Hematopoietic multipotent progenitor cell treated with erythropoietin and hydrocortisone succinate and interleukin-3 and kit ligand, for 6 days (in vitro differentiated cells): Measurements from ENCODE around the gene CCDC148.
A peak's percentile ranks its signal among the peaks of the same experiment; 100 is the strongest.

Experiments
- DNase-seq: peaks from one replicate; pipeline ENCODE4 v3.0.0-alpha.2; 2015

CCDC148 gene

GRCh38 chr2:158143703-158144360, 312.7 kb downstream of the CCDC148 start:
- peak; percentile 27 for DNase-seq

DNA sequence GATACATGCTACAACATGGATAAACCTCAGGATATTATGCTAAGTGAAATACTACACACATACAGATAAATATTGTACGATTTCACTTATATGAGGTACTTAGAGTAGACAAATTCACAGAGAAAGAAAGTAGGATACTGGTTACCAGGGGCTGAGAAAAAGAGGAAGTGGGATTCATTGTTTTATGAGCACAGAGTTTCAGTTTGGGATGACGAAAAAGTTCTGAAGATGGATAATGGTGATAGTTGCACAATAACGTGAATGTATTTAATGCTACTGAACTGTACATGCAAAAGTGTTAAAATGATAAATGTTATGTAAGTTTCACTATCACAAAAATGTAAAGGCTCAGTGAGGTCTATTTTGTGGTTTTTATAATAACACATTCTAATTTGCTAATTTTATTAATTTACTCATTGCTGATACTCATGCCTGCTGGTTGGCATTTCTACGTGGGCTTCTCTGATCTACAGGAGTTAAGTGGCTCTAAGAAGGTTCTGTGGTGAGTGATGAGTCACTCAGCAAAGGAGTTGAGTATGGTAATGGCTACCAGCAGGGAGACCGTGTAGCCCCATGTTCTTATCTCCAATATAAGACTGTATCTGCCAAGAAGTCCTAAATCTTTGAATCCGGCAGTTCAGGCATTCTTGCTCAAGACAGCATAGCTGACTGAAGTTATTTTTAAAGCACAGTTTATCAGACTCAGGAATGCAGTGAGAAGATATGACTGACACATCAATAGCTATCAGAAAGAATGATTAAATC, 313.8 kb downstream of the CCDC148 start:
- DNase-seq, result peak; percentile 73

DNA sequence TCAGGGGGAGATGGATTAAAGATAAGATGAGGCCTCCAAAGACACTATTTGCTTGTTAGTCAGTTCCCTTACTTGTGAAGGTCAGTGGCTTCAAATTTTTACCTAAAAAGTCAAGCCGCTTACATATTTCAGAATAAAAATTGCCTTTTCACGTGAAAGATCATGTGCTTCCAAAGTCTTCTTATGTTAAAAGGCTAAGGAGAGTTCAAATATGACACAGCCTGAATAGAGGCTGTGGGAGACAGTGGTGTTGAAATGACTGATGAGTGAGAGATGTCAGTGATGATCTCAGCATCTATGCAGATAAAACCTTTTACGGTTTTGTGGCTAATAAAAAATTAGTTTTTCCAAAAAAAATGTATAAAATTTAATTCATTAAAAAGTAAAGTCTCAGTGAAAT, 314.4 kb downstream of the CCDC148 start:
- DNase-seq, result peak; percentile 33

- DNase-seq, result no peak
These were observed 316.4 kb downstream of the CCDC148 start for GRCh38 chr2:158140201-158140600.

GRCh38 chr2:158138255-158138654, 318.3 kb downstream of the CCDC148 start:
- no peak for DNase-seq

- DNase-seq, result no peak
These were observed 321.5 kb downstream of the CCDC148 start for GRCh38 chr2:158135096-158135495.

GRCh38 chr2:158134655-158135054, 321.9 kb downstream of the CCDC148 start:
- DNase-seq, result peak; percentile 9

GRCh38 chr2:158134055-158134454, 322.5 kb downstream of the CCDC148 start:
- DNase-seq, result no peak

DNA sequence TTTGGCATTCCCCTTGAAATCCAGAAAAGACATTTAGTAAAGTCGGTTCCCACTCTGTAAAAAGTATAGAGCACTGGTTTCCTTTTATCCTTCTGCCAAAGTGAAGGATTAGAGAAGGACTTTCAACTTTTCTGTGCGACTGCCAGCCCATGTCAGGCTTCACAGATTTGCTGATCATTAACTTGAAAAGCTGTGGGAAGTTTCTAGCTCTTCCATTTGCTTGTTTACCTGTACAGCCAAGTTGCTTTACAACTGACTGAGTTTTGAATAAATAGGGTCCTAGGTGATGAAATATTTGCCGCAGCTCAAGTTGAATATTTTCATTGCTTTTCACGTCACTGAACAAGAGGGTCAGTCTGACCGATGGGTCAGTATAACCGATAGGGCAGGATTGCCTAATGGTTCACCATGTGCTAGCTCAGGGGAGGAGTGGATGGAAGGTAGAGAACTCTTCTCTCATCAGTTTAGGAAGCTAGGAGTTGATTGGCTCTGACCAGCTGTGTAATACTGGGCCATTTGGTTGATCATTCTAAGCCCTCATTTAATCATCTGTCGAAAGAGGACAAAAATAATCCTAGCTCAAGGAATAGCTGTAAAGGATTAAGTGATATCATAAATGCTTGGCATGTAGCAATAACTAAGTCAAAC, 324.5 kb downstream of the CCDC148 start:
- DNase-seq, result no peak

- DNase-seq, result no peak
These were observed 325.1 kb downstream of the CCDC148 start for GRCh38 chr2:158131483-158131912.

DNA sequence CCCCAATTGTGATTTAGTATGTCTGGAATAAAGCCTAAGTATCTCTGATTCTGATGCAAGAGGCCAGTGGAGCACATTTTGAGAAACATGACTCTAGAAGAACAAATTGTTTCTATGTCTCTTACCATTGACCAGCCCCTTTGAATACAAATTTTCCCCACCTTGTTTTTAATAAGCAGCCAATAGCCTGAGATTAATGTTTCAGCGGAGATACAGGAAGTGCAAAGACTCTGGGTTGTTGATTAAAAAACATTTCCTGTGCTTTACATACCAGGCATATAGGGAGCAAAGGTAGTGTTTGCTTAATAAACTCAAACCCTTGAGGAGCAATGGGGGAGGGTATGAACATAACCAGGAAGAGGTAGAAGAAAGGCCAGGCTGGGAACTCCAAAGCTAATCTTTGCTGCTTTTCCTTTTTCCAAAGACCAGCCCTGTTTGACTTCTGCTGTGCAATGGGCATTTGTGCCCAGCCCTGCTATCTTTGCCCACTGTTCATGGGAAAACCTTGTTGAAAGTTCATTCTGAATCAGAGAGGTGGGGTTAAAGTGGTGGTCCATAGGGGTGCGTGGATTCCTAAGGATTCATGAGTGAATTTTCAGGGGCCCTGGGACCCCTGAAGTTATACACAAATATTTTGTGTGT, 325.6 kb downstream of the CCDC148 start:
- no peak for DNase-seq

DNA sequence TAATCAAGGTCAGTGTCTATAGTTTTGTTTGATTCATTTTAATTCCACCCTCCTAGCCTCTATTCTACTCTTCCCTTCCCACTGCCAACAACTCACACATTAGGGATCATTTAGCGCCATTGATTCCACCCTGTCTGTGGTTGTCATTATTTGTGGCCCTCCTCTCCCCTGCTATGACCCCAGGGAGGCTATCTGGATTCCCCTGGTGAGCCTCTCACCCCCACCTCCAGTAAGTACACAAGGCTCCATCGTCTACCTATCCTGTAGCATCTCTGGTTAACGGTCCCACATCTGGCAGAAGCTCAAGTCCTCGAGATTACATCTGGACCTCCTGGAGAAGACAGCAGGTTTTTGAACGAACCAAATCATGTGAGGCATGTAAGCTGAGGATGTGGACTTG, 327.5 kb downstream of the CCDC148 start:
- no peak for DNase-seq

DNA sequence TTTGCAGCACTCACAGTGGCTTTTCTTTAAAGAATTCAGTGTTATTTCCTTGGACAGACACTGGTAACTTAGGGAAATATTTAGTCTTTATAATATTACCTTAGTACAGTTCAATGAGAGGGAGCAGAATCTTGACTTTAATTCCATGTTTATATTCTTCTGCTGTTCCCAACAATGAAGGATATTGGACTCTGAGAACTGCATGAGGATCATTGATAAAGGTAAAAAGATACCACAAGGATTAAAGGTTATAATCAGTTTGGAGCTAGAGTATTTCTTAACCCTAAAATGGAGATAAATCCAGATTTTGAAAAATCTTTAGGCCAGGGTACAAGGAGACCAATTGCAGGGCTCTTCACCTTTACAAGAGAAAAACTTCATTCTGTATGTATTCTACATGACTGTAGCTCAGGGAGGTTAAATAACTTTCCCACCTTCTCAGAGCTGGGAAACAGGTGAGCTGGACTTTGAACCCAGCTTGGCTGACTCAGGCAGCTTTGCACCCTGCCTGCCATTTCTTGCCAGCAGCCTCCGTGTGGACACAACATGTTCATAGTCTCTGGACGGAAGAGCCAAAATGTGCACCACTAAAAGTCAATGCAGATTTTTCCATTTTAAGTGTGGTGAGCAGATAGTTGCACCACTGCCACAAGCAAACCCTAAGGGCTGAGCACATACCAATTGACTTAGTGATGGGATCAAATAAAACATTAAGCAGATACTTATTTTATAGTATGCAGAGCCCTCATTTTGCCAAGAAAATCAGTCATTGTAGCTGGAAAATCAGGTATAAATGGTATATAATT, 328.2 kb downstream of the CCDC148 start:
- no peak for DNase-seq

DNA sequence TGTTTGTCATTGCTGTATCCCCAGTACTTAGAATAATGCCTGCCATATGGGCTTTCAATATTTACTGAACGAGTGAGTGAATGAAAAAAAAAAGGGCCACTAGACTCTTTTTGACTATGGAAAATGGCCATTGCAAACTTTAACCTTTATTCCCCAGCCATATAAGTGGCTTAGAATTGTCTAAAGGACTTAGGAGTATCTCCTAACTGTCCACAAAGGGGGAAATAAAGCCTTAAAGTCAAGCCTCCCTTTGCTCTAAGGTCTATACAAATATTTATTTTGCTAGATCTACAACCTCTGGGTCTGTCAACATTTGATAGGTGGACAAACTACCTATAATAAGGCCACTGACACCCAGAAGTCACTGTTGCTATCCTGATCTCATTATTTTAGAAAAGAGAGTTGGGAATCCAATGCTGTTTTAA, 329.2 kb downstream of the CCDC148 start:
- DNase-seq, result no peak

- DNase-seq, result no peak
These were observed 330.6 kb downstream of the CCDC148 start for GRCh38 chr2:158125756-158126498.

DNA sequence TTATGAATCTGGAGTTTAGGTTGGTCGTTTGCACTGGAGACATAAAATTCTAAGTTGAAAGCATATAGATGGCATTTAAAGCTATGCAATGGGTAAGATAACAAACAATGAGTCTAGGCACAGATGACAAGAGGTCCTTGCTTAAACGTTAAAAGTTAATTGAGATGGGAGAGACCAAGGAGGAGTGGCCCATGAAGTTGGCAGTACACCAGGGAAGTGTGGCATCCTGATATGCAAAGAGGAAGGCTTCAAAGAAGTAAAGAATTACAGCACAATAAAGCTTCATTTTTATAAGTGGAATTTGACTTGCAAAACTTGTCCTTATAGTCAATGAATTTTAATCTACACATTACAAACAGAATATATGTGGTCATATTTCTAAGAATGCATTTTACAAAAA, 331.7 kb downstream of the CCDC148 start:
- DNase-seq, result no peak
